Measurements from ENCODE around the gene KCNAB2. TPM values are rescaled to one million over a fixed set of nuclear protein-coding genes. Genes with fewer than 3 reads are reported as not detected.
A peak's percentile ranks its signal among the peaks of the same experiment; 100 is the strongest.

Gene KCNAB2
- total RNA-seq, 4 donors from 2014 or later: 5.4 to 26.4 (median 10.1) TPM

- no peaks in the 10 kb centered on the region for H3K36me3 ChIP-seq
- H3K4me3 ChIP-seq: no peak overlapping the region
- TF ChIP-seq CTCF (IDR thresholded peaks at IDR 0.05): no peak
- no peak for TF ChIP-seq POLR2A (IDR thresholded peaks at IDR 0.05)
- no peak for DNase-seq
- no peaks in the 10 kb centered on the region for H3K4me1 ChIP-seq
- no peaks in the 10 kb centered on the region for H3K27me3 ChIP-seq
- H3K27ac ChIP-seq: no peak overlapping the region
- H3K9me3 ChIP-seq: no peaks in the 10 kb centered on the region
Measured at GRCh38 chr1:6117064-6117463, 71.4 kb downstream of the KCNAB2 start.

GRCh38 chr1:6117624-6118023 lies 71.9 kb downstream of the KCNAB2 start:
- no peak overlapping the region for H3K27ac ChIP-seq
- no peaks in the 10 kb centered on the region for H3K36me3 ChIP-seq
- no peaks in the 10 kb centered on the region for H3K27me3 ChIP-seq
- TF ChIP-seq CTCF (IDR thresholded peaks at IDR 0.05) (no peak), POLR2A (IDR thresholded peaks at IDR 0.05) (no peak)
- no peaks in the 10 kb centered on the region for H3K9me3 ChIP-seq
- no peaks in the 10 kb centered on the region for H3K4me1 ChIP-seq
- H3K4me3 ChIP-seq: no peak overlapping the region
- DNase-seq: no peak

- H3K27ac ChIP-seq: no peak overlapping the region
- DNase-seq: no peak
- H3K36me3 ChIP-seq: no peaks in the 10 kb centered on the region
- H3K4me3 ChIP-seq: no peak overlapping the region
- no peaks in the 10 kb centered on the region for H3K9me3 ChIP-seq
- TF ChIP-seq CTCF (IDR thresholded peaks at IDR 0.05) (no peak), POLR2A (IDR thresholded peaks at IDR 0.05) (no peak)
- H3K4me1 ChIP-seq: no peaks in the 10 kb centered on the region
- no peaks in the 10 kb centered on the region for H3K27me3 ChIP-seq
Measured at GRCh38 chr1:6118415-6118814, 72.7 kb downstream of the KCNAB2 start.

- Histone ChIP-seq H3K27me3 (no peaks in the 10 kb centered on the region), H3K4me1 (no peaks in the 10 kb centered on the region), H3K27ac (no peak overlapping the region), H3K4me3 (no peak overlapping the region), H3K36me3 (no peaks in the 10 kb centered on the region), H3K9me3 (no peaks in the 10 kb centered on the region)
- DNase-seq: peak in 1 of 3 donors; percentile 40
- TF ChIP-seq CTCF (IDR thresholded peaks at IDR 0.05) (no peak), POLR2A (IDR thresholded peaks at IDR 0.05) (no peak)
Measured at GRCh38 chr1:6121021-6121421, 75.3 kb downstream of the KCNAB2 start.

GRCh38 chr1:6121651-6122370 lies 76.1 kb downstream of the KCNAB2 start:
- peak in 1 of 3 donors; percentile 29 for DNase-seq
- Histone ChIP-seq H3K27ac (no peak overlapping the region), H3K4me1 (peaks cover 0 to 2% (median 0%) of the 10 kb centered on the region in 4 donors), H3K27me3 (no peaks in the 10 kb centered on the region), H3K4me3 (no peak overlapping the region), H3K9me3 (no peaks in the 10 kb centered on the region), H3K36me3 (no peaks in the 10 kb centered on the region)
- TF ChIP-seq CTCF (IDR thresholded peaks at IDR 0.05) (no peak), POLR2A (IDR thresholded peaks at IDR 0.05) (no peak)

Measured in Peyer's patch (tissue), 4 donors.